ENCODE results near the gene VWA5B2.

GRCh38 chr3:184203526-184203925 is 25.9 kb upstream of the VWA5B2 start:
- TF ChIP-seq POLR2AphosphoS5 (IDR thresholded peaks at IDR 0.05) = no peak
- TF ChIP-seq RAD21 (conservative IDR thresholded peaks at IDR 0.05) = no peak
- TF ChIP-seq CTCF (IDR thresholded peaks at IDR 0.05; ENCODE audit: poor library complexity, severe bottlenecking) = no peak
- no peak for TF ChIP-seq EZH2 (IDR thresholded peaks at IDR 0.05; ENCODE audit: borderline replicate concordance, insufficient read depth, low read length, poor library complexity, severe bottlenecking)
- no peak for TF ChIP-seq REST (IDR thresholded peaks at IDR 0.05; ENCODE audit: borderline replicate concordance)
- no peak for TF ChIP-seq SMC3 (conservative IDR thresholded peaks at IDR 0.05; ENCODE audit: poor library complexity)
- no peak for TF ChIP-seq EP300 (conservative IDR thresholded peaks at IDR 0.05; ENCODE audit: poor library complexity, severe bottlenecking)
- TF ChIP-seq TAF1 (IDR thresholded peaks at IDR 0.05; ENCODE audit: low read depth) = no peak

All from neural cell (in vitro differentiated cells).